SIG-M5 (cell line): Measurements from ENCODE around the gene TIMM44.

Experiments used
- DNase-seq: peaks from one replicate; lab custom pipeline; 2025; lab: John Stamatoyannopoulos, UW

TIMM44 gene

GRCh38 chr19:7914099-7914498, 29.4 kb downstream of the TIMM44 start:
- no peak for DNase-seq

DNA sequence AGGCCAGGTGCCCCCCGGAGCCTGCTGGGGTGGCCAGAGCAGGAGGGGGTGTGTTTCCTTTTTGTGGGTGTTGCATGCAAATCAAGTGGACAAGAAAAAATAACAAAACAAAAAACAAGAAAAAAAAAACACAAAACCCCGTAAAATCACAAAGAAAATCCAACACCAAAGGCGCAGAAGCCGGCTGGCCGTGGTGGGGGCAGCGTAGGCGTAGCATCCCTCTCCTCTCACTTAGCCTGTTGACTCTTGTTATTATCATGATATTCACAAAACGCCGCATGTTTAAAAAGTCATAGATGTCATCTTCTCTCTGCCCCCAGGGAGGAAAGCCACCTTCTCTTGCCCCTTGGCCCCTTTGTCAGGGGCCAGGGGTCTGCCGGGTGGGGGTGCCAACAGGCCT, 29.8 kb downstream of the TIMM44 start:
- DNase-seq = no peak

DNA sequence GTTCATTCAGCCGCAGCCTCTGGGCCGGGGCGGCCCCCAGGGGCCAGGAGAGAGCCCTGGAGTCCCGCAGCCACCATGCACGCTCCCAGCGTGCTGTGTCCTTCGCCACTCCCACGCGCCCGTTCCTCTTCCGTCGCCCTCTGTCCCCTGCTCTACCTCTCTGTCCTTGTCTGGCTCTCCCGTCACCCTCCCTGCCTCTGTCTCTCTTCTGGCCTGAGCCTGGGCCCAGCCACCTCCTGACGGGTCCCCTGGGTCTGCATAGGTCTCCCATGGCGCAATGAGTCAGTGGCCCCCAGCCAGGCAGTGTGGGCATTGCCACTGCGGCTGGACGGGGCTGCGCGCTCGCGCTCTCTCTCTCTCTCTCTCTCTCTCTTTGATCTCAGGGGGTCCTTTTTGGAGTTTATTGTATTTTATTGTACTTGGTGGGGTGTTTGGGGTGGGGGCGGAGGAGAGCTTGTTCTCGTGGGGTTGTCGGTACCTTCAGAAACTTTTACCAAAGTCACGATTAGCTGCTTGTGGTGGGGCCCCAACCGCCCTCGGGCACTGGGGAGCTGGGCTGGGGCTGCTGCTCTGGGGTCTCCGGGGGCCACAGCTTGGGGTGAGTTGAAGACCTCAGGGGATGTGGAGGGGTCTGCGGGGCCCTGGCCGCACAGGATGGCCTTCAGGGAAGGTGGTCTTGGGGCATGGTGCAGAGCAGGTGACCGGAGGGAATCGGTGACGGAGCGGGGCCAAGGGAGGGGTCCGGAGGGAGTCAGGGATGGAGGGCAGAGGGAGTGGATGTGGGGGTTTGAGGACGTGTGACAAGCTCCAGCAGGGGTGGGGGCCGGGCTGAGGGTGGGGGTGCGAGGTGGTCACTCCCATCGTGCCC, 30.5 kb downstream of the TIMM44 start:
- DNase-seq = no peak

DNA sequence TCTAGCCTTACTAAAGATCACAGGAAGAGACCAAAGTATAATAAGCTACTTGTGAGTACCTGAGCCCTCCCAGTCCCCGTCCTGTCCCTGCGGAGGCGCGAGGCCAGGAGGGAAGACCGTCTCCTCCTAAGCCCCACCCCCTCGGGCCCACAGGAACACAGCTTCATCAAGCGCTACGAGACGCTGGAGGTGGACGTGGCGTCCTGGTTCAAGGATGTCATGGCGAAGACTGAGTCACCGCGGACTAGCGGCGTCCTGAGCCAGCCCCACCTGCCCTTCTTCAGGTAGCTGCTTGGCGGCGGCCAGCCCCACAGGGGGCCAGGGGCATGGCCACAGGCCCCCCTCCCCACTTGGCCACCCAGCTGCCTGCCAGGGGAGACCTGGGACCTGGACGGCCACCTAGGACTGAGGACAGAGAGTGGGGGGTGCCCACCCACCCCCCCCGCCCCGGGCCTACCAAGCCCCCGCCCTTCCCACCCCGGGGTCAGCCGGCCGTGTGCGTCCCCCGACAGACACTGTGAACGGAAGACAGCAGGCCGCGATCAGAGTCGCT, 31.2 kb downstream of the TIMM44 start:
- no peak for DNase-seq

DNA sequence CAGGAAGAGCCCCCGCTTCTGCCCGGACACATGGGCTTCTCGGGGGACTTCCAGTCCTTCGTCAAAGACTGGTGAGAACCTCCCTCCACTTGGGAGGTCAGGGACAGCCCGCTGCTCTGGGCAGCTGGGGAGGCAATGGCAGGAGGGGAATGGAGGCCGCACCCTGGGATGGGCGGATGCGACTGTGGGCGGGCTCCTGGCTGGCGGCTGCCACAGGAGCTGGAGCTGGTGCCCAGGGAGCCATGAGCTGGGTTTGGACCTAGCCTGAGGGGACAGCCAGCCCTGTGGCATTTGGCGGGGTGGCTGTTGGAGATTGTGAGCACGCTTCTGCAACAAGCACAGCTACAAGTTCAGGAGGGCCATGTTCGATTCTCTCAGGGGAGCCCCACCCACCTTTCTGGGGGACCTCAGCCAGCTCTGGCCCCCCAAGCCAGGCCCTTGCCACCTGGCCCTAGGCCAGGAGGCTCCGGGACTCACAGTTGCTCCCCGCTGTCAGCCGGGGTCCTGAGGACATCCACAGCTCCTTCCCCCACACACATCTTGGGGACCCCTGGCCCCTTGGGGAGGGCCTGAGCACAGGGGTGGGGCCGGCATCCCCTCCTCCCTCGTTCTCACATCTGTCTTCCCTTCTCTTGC, 31.8 kb downstream of the TIMM44 start:
- DNase-seq = no peak

- no peak for DNase-seq
These were observed 32.9 kb downstream of the TIMM44 start for GRCh38 chr19:7910321-7911161.

DNA sequence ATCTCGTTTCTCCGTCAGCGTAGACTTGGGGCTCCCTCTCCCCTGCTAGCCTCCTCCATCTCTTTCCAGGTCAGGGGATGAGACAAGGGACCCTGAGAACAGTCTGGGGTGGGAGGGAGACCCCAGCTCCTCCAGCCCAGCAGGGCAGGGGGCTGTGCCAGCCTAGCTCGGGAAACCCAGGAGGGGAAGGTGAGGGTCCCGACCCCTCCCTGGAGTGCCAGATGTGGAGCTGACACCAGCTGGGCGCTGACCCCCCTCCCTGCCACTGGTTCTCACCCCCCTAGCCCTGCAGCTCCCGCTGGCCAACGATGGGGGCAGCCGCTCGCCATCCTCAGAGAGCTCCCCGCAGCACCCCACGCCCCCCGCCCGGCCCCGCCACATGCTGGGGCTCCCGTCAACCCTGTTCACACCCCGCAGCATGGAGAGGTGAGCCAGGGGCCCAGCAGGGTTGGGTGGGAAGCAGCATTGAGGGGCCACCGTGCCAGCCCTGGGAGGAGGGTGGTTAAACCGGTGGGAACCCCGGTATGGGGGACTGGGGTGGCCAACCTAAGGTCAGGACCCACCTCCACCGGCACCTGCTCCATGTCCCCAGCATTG, 33.9 kb downstream of the TIMM44 start:
- DNase-seq = no peak

DNA sequence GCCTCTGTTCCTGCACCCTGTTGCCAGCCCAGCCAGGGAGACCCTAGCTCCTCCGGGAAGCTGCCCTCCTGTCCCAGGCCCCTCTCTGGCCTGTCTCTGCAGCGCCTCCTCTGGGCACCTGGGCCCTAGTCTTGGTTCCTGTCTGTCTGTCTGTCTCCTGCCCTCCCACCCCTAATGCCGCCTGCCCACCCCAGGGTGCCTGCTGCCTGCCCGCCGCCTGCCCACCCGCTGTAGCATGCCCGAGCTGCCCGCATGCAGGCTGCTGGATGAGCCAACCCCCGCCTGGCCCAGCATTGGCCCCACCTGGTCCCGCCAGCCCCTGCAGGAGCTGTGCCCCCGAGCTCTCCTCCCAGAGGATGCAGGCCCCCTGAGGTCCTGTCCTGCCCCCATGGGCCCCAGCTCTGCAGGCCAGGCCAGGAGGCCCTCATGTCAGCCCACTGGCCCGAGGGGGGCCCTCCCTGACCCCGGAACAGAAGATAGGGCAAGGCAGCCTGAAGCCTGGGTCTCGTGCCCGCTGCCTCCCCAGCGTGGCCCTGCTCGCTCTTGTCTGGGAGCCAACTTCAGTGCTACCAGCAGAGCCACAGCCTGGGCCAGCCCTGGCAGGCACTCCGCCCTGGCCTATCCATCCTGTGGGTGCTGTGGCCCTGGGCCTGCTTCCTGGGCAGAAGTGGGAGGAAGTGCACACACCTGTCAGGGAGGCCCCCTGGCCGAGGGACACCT, 34.6 kb downstream of the TIMM44 start:
- no peak for DNase-seq

GRCh38 chr19:7908078-7908699, 35.3 kb downstream of the TIMM44 start:
- no peak for DNase-seq

GRCh38 chr19:7907544-7907943, 35.9 kb downstream of the TIMM44 start:
- no peak for DNase-seq

DNA sequence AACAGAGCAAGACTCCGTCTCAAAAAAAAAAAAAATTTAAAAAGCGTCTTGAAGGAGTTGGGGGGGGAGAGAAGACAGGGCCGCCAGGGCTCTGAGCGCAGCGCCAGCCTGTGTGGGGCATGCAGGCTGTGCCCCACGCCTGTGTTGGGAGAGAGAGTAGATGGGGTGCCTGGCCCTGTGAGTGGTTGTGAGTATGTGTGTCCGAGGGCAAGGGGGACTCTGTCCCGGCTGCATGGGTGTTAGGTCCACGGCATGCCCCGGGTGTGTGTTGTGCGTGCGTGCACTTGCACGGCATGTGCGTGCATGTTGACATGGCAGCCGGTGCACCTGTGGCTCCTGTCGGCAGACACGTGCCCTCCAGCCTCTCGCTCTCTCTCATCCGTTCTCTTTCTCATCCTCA, 36.3 kb downstream of the TIMM44 start:
- no peak for DNase-seq

GRCh38 chr19:7905859-7906258, 37.6 kb downstream of the TIMM44 start:
- no peak for DNase-seq

DNA sequence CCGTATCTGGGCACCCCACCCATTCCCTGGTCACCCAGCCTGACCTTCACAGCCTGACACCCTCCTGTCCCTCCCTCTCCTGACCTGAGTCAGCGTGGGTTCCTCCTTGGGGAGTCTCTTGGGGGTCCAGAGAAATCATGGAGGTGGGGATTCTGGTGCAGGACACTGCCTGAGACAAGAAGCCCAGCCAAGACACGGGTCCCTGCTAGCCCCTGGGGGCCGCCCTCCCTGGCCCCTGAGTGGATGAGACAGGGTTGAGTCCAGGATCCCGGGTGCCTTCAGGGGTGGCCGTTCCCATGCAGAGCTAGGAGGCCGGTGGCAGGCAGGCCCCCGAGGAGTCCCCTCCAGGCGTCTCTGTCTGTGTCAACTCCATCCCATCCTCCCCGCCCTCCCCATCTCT, 38.2 kb downstream of the TIMM44 start:
- DNase-seq = no peak

GRCh38 chr19:7904074-7905020, 39.1 kb downstream of the TIMM44 start:
- no peak for DNase-seq

GRCh38 chr19:7903244-7904073, 40.0 kb downstream of the TIMM44 start, which contains the start of gene MAP2K7:
MAP2K7 (plus strand) TSS chr19:7903877; CDS start chr19:7903945, 68 bp downstream.
- DNase-seq = peak; percentile 87

GRCh38 chr19:7902796-7903243, 40.6 kb downstream of the TIMM44 start:
- DNase-seq = no peak

GRCh38 chr19:7901337-7901736, 42.1 kb downstream of the TIMM44 start:
- no peak for DNase-seq

DNA sequence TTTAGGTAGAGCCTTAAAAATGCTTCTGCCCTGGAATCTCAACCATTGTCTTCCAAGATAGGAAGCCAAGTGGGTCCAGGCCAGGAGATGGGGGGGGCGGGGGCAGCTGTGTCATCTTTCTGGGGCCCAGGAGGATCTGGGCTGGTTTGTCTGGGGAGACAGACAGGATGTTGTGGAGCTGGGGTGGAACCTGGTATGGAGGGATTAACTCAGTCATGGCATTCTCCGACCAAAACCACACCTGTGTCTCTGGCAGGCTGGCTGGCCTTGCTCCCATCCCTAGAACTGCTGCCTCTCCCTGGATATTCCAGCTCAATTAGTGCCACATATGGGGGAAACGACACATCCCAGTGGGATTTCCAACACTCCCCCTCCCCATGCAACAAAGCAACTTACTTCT, 42.5 kb downstream of the TIMM44 start:
- no peak for DNase-seq
